Stimulated activated CD8-positive, alpha-beta memory T cell treated with anti-CD3 and anti-CD28 coated beads, Interleukin-15, amount 100 ng/mL, for 1 hour (primary cell): ENCODE data around the gene BORCS5.
"Not testable (repeated sequence)": the region's sequence is repeated elsewhere in the genome, so short reads cannot be mapped to it uniquely, and the experiment has no call there.

Experiments used
- DNase-seq: peaks from one replicate; pipeline ENCODE4 v3.0.0-alpha.2; 2020; ENCODE audit warnings: low read depth

Gene BORCS5

DNA sequence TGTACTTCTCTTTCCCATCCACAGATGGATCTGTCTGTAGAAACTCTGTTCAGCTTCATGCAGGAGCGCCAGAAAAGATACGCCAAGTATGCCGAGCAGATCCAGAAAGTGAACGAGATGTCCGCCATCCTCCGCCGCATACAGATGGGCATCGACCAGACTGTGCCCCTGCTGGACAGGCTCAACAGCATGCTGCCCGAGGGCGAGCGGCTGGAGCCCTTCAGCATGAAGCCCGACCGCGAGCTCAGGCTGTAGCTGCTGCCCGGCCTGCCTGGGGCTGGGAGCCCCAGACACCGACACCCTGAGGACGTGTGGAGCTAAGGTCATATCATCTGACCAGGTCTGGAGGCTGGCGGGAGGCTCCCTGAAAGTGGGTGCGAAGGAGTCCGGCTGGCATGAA, 108.6 kb downstream of the BORCS5 start:
- no peak for DNase-seq

GRCh38 chr12:12466157-12466556, 109.3 kb downstream of the BORCS5 start:
- DNase-seq, result no peak

GRCh38 chr12:12467264-12467663, 110.4 kb downstream of the BORCS5 start:
- no peak for DNase-seq

- DNase-seq, result no peak
Observed at GRCh38 chr12:12467688-12468261, 110.9 kb downstream of the BORCS5 start.

- no peak for DNase-seq
Observed at GRCh38 chr12:12468575-12468974, 111.7 kb downstream of the BORCS5 start.

DNA sequence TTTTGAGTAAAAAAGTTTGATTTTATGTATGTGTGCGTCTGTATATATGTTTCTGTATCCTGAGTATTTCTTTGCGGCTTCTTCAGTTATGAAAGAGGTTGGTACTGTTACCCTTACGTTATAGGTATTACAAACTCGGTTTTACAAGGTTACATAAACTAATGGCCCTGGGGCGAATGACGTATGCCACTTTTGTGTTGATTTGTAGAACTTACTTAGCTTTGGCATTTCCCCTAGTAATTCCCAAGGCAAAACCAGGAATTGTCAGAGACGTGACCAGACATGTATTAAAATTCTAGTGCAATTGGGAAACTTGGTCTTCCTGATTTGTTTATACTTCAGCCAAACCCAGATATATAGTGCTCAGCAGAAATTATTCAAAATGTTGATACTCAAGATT, 112.5 kb downstream of the BORCS5 start:
- no peak for DNase-seq

DNA sequence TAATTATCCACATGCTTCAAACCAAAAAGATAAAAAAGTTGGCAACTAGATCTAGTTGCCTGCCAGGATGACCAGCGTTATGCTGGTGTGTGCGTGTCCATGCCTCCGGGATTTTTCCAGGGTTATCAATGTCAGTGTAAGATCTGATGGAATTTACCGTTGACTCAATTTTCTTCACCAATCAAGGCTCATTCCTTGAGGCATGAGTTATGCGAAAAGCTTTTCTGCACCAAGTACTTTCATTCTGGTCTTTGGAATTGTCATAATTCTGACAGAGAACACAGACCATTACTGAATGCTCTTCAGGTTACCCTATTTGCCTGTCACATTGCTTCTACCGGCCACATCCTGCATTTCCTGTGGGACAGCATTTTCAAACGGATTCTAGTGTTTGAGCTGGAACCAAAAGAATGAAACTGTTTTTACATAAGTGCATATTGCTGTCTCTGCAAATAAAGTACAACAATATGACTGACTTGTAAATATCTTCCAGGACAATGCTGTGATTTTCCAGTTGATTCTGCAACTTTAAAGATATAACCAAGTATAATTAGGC, 114.0 kb downstream of the BORCS5 start:
- DNase-seq, result no peak

DNA sequence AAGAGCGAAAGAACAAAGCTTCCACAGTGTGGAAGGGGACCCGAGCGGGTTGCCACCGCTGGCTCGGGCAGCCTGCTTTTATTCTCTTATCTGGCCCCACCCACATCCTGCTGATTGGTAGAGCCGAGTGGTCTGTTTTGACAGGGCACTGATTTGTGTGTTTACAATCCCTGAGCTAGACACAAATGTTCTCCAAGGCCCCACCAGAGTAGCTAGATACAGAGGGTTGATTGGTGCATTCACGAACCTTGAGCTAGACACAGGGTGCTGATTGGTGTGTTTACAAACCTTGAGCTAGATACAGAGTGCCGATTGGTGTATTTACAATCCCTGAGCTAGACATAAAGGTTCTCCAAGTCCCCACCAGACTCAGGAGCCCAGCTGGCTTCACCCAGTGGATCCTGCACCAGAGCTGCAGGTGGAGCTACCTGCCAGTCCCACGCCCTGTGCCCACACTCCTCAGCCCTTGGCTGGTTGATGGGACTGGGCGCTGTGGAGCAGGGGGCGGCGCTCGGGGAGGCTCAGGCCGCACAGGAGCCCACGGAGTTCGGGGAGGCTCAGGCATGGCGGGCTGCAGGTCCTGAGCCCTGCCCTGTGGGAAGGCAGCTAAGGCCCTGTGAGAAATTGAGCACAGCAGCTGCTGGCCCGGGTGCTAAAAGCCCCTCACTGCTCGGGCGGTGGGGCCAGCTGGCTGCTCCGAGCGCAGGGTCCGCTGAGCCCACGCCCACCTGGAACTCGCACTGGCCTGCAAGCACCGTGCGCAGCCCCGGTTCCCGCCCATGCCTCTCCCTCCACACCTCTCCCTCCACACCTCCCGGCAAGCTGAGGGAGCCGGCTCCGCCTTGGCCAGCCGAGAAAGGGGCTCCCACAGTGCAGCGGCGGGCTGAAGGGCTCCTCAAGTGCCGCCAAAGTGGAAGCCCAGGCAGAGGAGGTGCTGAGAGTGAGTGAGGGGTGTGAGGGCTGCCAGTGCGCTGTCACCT, 115.4 kb downstream of the BORCS5 start:
- DNase-seq, result not testable (repeated sequence)

DNA sequence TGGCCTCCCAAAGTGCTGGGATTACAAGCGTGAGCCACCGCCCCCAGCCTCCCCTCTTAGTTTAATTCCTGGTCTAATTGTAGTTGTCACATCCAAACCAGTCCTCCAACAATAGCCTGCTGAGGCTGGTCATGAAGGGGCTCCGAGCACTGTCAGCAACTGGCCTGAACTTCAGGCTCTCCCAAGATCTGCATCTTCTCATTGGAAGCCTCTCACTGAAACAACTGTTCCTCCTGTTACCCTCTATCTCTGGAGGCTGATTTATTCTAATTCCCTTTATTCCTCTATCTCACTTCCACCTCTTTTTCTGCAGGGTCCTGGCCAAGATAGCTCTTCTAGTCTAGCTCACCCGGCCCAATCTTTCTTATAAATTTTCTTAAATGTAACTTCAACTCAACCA, 116.3 kb downstream of the BORCS5 start:
- no peak for DNase-seq

DNA sequence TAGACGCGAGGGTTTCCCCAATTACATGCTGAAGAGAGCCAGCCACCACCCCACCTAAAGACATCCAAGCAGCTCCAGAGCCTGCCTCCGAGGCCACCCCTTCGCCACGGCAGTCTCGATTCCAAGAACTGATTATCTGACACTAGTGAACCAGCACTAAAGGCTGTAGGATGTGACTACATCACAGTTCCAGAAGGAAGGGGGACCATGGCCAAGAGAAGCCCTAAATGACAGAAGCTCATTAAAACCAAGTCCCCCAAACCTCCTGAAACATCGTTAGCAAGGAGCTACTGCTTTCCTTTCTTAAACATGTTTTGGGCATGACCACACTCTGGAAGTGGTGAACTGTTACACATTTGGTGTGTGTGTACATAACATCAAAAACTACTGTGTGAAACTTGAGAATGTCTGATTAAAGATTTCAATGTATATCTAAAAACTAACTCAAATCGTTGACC, 117.6 kb downstream of the BORCS5 start:
- DNase-seq, result no peak

GRCh38 chr12:12474931-12475795, 118.3 kb downstream of the BORCS5 start:
- DNase-seq, result no peak

DNA sequence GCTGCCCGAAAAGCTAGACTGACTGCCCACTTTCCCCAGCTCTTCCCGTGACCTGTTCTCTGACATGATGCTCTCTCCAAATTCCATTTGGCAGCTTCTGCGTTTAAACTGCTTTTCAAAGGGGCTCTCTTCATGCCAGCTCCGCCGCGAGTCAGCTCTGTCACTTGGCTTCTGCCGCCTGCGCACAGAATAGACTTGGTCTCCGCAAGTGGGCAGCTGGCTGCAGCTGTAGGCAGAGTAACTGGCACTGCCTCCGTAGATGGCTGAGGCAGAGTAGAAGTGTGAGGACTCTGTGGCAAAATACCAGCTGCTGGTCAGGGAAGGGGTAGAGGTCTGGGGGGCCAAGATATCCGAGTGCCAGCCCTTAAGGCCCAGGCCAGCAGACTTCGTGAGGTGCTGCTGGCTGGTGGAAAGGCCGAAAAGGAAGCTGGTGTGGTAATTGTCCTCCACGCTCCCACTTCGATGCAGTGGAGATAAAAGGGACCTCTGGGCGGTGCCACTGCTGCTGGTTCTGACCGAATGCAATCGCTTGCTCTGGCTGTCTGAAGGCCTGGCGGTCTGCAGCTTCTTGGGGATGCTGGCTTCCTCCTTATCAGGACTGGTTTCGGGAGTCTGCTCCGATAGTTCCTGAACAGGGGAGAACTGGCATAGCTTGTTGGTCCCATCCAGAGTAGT, 120.1 kb downstream of the BORCS5 start:
- no peak for DNase-seq

GRCh38 chr12:12477532-12477890, 120.6 kb downstream of the BORCS5 start:
- no peak for DNase-seq

GRCh38 chr12:12480074-12480473, 123.2 kb downstream of the BORCS5 start:
- no peak for DNase-seq

DNA sequence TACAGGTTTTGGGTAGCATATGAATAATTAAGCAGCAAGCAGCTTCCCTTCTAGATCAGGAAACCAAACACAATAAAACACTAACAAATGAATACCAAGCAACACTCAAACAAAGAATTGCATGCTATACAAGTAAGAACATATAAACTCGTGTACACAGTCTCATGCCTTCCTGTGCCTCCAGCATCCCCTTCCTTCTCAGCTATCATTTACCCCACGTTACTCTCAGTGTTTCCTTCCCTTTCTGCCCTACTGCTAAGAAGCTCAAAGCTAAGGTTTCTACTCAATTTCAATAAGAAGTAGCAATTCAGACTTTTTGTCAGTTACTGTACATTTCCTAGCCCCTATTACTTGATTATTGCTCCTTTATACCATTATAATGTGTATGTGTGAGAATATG, 124.8 kb downstream of the BORCS5 start:
- DNase-seq, result no peak

DNA sequence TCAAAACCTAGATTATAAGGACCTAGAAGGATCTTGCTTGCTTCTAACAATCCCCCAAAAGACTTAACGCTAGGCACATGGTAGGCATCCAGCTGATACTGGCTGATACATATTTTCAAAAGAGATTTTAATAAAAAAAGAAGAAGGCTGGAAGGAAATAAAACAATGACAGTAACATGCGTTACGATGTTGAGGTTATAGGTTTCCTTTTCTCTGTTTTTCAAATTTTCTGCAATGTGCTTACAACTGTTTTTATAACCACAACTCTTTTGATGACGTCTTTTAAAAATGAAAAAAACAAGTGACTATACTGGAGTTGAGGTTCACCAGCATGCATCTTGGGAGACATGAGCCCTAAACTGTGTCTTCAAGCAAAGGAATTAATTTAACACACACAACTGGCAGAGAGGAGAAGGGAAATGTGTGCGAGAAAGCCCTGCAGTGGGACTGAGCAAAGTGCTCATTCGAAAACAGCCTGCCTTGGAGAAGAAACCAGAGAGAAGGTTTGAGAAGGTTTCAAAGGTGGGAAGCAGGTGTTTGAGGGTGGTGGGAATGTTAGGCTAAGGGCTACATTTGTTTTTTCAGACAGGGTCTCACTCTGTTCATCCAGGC, 125.4 kb downstream of the BORCS5 start:
- no peak for DNase-seq

DNA sequence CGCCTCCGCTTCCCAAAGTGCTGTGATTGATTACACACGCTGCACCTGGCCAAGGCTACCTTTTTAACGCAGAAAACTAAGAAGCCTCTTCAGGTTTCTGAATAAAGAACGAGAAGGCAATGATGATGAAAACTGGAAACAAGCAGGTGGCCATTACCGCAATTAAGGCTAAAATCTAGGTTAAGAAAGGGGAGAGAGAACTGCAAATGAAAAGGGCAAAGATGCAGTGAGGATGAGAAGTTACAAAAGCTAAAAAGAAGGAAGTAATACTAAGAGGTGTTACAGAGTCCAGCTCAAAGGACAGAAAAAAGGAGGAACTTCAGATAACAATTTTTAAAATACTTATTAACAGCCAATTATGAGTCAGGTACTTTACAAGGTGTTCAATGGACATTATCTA, 126.1 kb downstream of the BORCS5 start:
- no peak for DNase-seq

DNA sequence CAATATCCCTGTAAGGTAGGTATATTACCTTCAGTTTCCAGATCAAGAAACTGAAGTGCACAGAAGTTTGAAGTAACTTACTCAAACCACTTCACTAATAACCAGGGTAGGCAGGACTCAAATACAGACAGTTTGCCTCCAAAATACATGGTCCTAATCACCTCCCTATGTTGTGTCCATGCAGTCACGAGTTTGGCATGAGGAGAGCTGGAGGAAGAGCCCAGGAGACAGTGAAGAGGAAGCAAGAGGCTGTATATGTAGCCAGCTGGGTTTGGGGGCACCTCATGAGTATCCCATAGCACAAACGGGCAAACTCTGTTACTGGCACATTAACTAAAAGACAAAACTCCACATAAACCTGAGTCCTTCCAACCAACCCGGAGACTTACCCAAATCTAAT, 126.6 kb downstream of the BORCS5 start:
- no peak for DNase-seq

DNA sequence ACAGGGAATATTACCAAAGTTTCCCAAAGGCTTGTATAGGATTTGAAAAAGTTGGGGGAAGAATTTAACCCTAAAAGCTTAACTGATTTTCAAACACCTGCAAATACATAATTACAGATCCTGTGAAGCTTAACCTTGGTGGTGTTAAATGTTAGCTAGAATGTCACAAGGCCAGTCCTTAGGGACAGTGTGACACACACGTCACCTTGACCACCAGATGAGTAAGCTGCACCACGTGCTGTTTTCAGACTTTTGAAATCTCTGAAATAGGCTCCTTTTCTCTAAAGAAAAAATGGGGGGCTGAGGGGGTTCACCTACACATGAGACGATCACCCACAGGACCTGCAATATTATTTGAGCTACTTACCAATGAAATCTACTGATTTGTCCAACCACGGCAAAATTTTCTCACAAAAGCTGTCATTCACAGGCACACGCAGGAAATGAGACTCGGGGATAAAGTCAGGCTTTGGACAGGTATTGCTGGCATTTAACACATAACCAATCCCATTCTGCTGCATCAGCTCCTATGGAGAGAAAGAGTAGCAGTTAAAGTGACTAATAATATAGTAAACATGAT, 129.9 kb downstream of the BORCS5 start:
- no peak for DNase-seq

- no peak for DNase-seq
Observed at GRCh38 chr12:12487490-12487889, 130.6 kb downstream of the BORCS5 start.

DNA sequence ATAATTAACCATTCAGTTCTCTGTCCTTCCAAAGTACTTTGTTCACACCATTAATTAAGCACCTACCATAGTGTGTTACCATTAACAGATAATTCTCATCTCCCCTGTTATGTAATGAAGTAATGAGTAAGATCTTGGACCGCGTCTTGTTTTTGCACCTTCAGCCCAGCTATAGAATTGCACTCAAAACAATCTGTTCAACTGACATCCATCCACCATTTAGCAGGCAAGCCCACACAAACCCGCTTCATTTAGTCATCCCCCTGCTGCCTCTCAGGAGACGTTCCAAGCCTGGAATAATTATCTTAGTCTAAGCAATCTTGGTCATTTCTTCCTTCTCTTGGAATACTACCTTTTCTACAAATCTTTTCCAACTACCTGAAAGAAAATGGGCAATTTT, 131.4 kb downstream of the BORCS5 start:
- no peak for DNase-seq
